HG03139 (cell line): ENCODE results near the gene PSMC6.
"Not testable (repeated sequence)": the region's sequence is repeated elsewhere in the genome, so short reads cannot be mapped to it uniquely, and the experiment has no call there.

Experiments
- ATAC-seq: cut with Tn5 transposase; IDR thresholded peaks from one replicate; pipeline ENCODE4 v1.9.1; 2021; ENCODE audit not compliant: unreplicated experiment

PSMC6 gene

DNA sequence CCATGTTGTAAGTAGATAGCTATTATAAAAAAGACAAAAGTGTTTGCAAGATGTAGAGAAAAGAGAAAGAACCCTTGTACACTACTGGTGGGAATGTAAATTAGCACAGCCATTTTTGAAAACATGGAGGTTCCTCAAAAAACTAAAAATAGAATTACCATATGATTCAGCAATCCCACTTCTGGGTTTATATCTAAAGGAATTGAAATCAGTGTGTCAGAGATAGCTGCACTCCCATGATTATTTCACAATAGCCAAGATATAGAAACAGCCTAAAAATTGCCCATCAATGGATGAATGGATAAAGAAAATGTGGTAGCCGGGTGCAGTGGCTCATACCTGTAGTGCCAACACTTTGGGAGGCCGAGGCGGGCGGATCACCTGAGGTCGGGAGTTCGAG is 9.2 kb downstream of the PSMC6 start:
- no peak for ATAC-seq

GRCh38 chr14:52723514-52724359 is 16.7 kb downstream of the PSMC6 start:
- no peak for ATAC-seq

DNA sequence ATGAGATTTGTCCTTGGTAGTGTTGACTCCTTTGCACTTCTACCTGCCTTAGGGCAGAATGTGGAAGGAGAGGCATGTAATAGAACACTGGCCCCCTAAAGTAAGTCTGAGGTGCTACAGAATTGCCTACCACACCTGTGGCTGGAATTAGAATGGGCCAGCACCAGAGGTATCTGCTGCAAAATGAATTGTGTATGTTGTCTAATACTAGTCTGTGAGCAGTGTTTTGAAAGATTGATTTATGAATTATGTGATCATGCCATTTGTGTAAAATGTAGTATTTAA is 17.3 kb downstream of the PSMC6 start:
- no peak for ATAC-seq

DNA sequence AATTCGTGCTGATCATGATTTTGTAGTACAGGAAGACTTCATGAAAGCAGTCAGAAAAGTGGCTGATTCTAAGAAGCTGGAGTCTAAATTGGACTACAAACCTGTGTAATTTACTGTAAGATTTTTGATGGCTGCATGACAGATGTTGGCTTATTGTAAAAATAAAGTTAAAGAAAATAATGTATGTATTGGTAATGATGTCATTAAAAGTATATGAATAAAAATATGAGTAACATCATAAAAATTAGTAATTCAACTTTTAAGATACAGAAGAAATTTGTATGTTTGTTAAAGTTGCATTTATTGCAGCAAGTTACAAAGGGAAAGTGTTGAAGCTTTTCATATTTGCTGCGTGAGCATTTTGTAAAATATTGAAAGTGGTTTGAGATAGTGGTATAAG is 20.5 kb downstream of the PSMC6 start:
- ATAC-seq, result not testable (repeated sequence)

DNA sequence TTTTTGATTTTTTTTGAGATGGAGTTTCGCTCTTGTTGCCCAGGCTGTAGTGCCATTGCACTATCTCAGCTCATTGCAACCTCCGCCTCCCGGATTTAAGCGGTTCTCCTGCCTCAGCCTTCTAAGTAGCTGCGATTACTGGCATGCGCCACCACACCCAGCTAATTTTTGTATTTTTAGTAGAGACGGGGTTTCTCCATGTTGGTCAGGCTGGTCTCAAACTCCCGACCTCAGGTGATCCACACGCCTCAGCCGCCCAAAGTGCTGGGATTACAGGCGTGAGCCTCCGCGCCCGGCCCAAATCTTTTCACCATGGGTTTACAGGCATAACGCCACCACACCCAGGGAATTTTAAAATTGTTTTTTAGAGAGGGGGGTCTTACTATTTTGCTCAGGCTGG is 22.0 kb downstream of the PSMC6 start:
- ATAC-seq, result not testable (repeated sequence)

- ATAC-seq, result no peak
Observed at GRCh38 chr14:52729585-52729924, 22.6 kb downstream of the PSMC6 start.

DNA sequence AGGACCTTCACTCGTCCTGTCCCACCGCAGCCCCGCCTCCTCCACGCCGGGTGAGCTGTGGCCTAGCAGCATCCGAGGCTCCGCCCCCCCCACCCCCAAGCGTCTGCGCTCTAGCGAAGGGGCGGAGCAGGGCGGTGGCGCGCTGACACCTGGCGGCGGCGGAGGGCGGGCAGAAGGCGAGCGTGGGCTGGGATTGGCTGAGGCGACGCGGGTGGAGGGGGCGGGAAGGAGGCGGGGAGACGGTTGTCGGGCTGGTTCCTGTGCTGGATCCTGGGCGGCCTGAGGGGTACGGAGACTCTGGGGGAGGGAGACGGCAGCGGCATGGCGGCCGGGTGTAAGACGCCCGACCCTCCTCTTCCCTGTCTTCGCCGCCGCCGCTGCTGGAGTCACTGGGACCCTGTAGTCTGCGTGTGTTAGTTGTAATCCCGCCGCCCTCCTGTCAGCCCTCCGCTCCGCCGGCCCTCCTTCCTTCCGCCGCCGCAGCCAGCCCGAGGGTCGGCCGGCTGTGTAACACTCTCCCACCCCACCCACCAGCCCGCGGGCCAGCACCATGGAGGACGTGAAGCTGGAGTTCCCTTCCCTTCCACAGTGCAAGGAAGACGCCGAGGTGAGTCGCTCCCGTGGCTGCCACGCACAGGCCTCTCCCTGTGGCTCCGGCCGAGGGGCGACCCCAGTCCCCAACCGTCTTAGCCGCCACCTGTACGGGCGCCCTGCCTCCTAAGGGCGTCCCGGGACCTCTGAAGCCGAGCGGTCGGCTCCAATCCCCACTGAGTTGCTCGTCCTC is 23.1 kb downstream of the PSMC6 start, which contains the start of gene STYX:
Gene STYX (plus strand): TSS at position 242 of the 784 bp plus-strand sequence. CDS start 309 bp downstream, at position 551.
- ATAC-seq, result peak; percentile 95

DNA sequence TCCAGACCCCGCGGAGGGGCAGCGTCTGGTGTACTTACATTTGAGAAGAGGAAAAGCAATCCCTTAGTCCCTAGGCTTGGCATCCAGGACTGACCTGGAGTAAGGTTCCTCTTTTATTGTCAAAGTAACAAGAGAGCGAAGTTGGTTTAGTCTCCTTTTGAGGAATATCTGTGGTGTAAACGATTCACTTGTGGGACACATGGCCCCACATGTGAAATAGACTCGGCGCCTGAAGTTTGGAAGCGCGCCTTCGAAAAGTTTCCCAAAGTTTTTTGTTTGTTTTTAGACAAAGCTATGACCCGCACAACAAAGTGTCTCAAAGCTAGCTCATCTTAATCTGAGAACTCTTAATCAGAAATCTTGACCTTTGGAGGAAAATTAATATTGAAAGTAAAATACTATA is 23.7 kb downstream of the PSMC6 start:
- no peak for ATAC-seq

DNA sequence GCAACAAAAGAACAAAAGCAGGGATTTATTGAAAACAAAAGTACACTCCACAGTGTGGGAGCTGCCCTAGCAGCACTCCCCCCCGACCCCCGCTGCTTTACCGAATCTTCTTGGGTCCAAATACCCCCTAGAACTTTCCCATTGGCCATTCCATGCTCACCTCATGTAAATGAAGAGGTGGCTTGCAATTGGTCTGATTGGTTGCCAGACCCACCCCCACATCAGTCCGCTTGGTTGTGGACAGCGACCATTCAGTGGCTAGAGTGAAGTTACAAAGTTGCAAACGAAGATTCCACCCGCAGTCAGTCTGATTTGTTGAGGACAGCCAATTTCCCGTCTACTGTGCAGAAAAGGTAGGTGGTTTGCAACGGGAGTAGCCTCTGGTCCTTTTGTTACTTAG is 26.8 kb downstream of the PSMC6 start:
- ATAC-seq, result no peak

- no peak for ATAC-seq
Observed at GRCh38 chr14:52735921-52736489, 29.0 kb downstream of the PSMC6 start.

GRCh38 chr14:52738409-52738808 is 31.4 kb downstream of the PSMC6 start:
- ATAC-seq, result no peak

GRCh38 chr14:52740751-52741150 is 33.8 kb downstream of the PSMC6 start:
- no peak for ATAC-seq

GRCh38 chr14:52741865-52742264 is 34.9 kb downstream of the PSMC6 start:
- ATAC-seq, result no peak

DNA sequence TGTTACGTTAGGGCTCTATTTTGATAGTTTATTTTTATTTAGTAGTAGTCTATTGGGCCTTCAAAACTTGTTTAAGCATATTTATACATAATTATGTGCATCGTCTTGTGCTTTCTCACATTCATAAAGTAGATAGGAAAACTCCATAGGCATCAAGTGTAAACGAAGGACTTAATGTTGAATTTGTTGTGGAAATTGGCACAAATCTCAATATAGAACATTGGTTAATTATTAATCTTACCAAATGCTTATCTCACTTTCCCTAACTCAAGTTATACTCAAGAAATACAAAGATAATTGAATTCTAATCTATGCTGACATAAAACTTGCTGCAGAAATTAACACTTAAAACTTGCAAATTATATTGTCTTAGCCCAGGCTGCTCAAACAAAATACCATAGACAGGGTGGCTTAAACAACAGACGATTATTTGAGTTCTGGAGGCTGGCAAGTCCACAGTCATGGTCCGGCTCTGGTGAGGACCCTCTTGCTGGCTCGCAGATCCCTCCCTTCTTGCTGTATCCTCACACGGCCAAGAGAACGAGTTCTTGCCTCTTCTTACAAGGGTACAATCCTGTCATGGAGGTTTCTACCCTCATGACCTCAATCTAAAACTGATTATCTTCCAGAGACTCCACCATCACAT is 41.8 kb downstream of the PSMC6 start:
- no peak for ATAC-seq

DNA sequence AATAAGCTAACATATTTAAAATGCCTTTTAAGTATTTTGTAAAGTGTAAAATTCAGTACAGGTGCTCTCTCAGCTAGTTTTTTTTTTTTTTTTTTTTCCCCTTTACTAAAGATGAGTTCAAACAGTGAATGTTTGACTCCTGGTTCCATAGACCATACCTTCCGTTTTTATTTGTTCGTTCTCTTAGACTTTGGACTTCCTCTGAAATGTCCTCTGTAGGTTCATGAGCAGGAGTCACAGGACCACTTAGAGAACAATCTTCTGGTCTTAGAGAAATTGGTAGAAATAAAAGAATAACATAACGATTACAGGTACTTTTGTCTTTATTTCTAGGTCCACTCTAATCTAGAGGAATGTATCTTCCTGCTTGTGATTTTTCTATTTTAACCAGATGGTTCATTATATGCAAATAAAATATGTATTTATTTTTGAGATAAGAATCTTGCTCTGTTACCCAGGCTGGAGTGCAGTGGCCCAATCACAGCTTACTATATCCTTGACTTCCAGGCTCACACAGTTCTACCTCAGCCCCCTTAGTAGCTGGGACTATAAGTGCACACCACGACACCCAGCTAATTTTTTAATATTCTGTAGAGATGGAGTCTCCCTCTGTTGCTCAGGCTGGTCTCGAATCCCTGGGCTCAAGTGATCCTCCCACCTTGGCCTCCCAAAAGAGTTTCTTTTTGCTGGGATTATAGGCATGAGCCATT is 48.8 kb downstream of the PSMC6 start:
- no peak for ATAC-seq

- ATAC-seq, result no peak
Observed at GRCh38 chr14:52759145-52759544, 52.1 kb downstream of the PSMC6 start.

- not testable (repeated sequence) for ATAC-seq
Observed at GRCh38 chr14:52762923-52763322, 55.9 kb downstream of the PSMC6 start.

- ATAC-seq, result no peak
Observed at GRCh38 chr14:52767058-52767833, 60.2 kb downstream of the PSMC6 start.

GRCh38 chr14:52769887-52770286 is 62.9 kb downstream of the PSMC6 start:
- ATAC-seq, result no peak

GRCh38 chr14:52776816-52777215 is 69.8 kb downstream of the PSMC6 start:
- ATAC-seq, result no peak
